CD4-positive, alpha-beta T cell treated with Interleukin-17A for 4 hours (primary cell): Measurements from ENCODE around the gene ARHGAP45.

Source experiments
- DNase-seq: peaks from one replicate; pipeline ENCODE4 v3.0.0-alpha.2; 2020; ENCODE audit warnings: mixed read lengths

Gene ARHGAP45

GRCh38 chr19:1089126-1089771 is 22.3 kb downstream of the ARHGAP45 start:
- DNase-seq: no peak

- peak; percentile 47 for DNase-seq
Measured at GRCh38 chr19:1089891-1090290, 22.9 kb downstream of the ARHGAP45 start.

GRCh38 chr19:1090731-1091543 is 24.0 kb downstream of the ARHGAP45 start:
- DNase-seq: no peak

GRCh38 chr19:1091544-1092175 is 24.7 kb downstream of the ARHGAP45 start:
- DNase-seq: no peak

- DNase-seq: no peak
Measured at GRCh38 chr19:1093330-1093729, 26.4 kb downstream of the ARHGAP45 start.

GRCh38 chr19:1093811-1094553 is 27.0 kb downstream of the ARHGAP45 start:
- no peak for DNase-seq

GRCh38 chr19:1094655-1094977 is 27.6 kb downstream of the ARHGAP45 start:
- DNase-seq: no peak

GRCh38 chr19:1094978-1095701 is 28.2 kb downstream of the ARHGAP45 start, which contains the start of gene POLR2E:
Gene POLR2E (minus strand): TSS chr19:1095375. CDS start chr19:1095315, 60 bp downstream.
- peak; percentile 99 for DNase-seq

GRCh38 chr19:1097810-1098176 is 30.8 kb downstream of the ARHGAP45 start:
- no peak for DNase-seq

- no peak for DNase-seq
Measured at GRCh38 chr19:1098177-1099051, 31.4 kb downstream of the ARHGAP45 start.

GRCh38 chr19:1101337-1101698 is 34.4 kb downstream of the ARHGAP45 start:
- DNase-seq: peak; percentile 44

- peak; percentile 47 for DNase-seq
Measured at GRCh38 chr19:1102407-1103131, 35.6 kb downstream of the ARHGAP45 start.

- DNase-seq: no peak
Measured at GRCh38 chr19:1103132-1103707, 36.3 kb downstream of the ARHGAP45 start.

- peak; percentile 100 for DNase-seq
Measured at GRCh38 chr19:1103708-1104310, 36.8 kb downstream of the ARHGAP45 start, which contains the start of gene GPX4. Gene GPX4 (plus strand): TSS chr19:1103994. CDS start chr19:1104044, 50 bp downstream.

- DNase-seq: peak; percentile 71
Measured at GRCh38 chr19:1104311-1105007, 37.5 kb downstream of the ARHGAP45 start.

- DNase-seq: no peak
Measured at GRCh38 chr19:1105008-1105872, 38.3 kb downstream of the ARHGAP45 start.

- no peak for DNase-seq
Measured at GRCh38 chr19:1105873-1106840, 39.2 kb downstream of the ARHGAP45 start.
